ENCODE measurements around the gene ZNF66.
"Not testable (repeated sequence)": the region's sequence is repeated elsewhere in the genome, so short reads cannot be mapped to it uniquely, and the experiment has no call there.

ZNF66 gene

GRCh38 chr19:20776083-20777076 lies at the start of gene ZNF66:
TSS of gene ZNF66 (plus strand) at chr19:20776304. CDS start at chr19:20776448, 144 bp downstream.
- peak; percentile 87 for DNase-seq (ENCODE audit: low read depth)

- DNase-seq (ENCODE audit: low read depth) = not testable (repeated sequence)
Measured at GRCh38 chr19:20750169-20750568, 25.9 kb upstream of the ZNF66 start.

- not testable (repeated sequence) for DNase-seq (ENCODE audit: low read depth)
Measured at GRCh38 chr19:20752291-20752690, 23.8 kb upstream of the ZNF66 start.

- DNase-seq (ENCODE audit: low read depth) = not testable (repeated sequence)
Measured at GRCh38 chr19:20769225-20769736, 6.8 kb upstream of the ZNF66 start.

- no peak for DNase-seq (ENCODE audit: low read depth)
Measured at GRCh38 chr19:20787786-20788185, 11.7 kb downstream of the ZNF66 start.

- no peak for DNase-seq (ENCODE audit: low read depth)
Measured at GRCh38 chr19:20791806-20792205, 15.7 kb downstream of the ZNF66 start.

GRCh38 chr19:20806311-20807262 lies 30.5 kb downstream of the ZNF66 start:
- DNase-seq (ENCODE audit: low read depth) = not testable (repeated sequence)

- DNase-seq (ENCODE audit: low read depth) = no peak
Measured at GRCh38 chr19:20840371-20840770, 64.3 kb downstream of the ZNF66 start.
